Fibroblast of pulmonary artery (primary cell): ENCODE data around the gene RABEPK.

Experiments used
- DNase-seq: peaks from one replicate; pipeline ENCODE4 v3.0.0-alpha.2; 2010; ENCODE audit warnings: low read depth
- H3K4me3 ChIP-seq: replicated peaks from 2 replicates; pipeline ENCODE4 v1.5.1; 2011; ENCODE audit warnings: low read depth, mild to moderate bottlenecking, control low read depth, low read length, moderate library complexity
- CTCF ChIP-seq: IDR thresholded peaks from 2 replicates; pipeline ENCODE4 v1.5.1; 2011; ENCODE audit warnings: mild to moderate bottlenecking, control low read depth, low read length, inconsistent platforms; ENCODE audit errors: missing control alignments

Gene RABEPK

DNA sequence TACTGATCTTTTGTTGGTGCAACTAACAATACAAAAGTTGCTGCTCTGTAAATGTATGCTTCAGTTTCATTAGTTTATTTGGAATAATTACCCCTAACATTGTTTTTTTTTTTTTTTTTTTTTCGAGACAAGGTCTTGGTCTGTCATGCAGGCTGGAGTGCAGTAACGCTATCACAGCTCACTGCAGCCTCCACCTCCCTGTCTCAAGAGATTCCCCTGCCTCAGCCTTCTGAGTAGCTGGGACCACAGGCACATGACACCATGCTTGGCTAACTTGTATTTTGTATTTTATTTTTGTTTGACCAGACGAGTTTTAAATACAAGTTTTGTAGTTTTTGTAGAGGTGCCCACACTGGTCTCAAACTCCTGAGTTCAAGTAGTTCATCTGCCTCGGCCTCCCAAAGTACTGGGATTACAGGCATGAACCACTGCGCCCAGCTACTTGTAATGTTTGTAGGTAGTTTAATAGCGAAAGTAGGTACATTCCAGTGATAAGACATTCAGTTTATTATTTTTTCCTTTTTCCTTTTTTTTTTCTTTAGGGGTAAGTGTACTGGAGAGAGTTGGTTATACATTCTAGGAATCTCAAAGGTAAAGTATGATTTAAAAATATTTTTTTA, 68.2 kb downstream of the RABEPK start:
- no peak for DNase-seq
- H3K4me3 ChIP-seq = no peak overlapping the region
- TF ChIP-seq CTCF = no peak

GRCh38 chr9:125269014-125269397, 68.7 kb downstream of the RABEPK start:
- no peak for DNase-seq
- no peak overlapping the region for H3K4me3 ChIP-seq
- no peak for TF ChIP-seq CTCF

DNA sequence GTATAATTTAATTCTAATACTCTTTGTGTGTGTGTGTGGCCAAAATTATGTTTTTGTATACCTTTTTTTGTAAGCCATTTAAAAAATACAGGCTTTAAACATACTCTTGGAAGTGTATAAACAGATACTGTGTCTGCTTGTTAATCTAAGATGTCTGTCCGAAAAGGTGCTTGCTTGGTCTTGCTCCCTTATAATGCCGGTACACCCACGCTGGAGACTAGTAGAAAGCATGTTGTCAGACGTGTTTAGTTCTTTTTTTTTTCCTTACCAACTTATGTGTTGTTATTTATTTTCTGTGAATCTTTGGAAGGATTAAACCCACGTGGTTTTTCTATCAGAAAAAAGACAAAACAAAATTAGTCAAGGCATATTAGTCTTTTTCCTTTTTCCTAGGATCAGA, 70.7 kb downstream of the RABEPK start:
- no peak overlapping the region for H3K4me3 ChIP-seq
- no peak for DNase-seq
- no peak for TF ChIP-seq CTCF

GRCh38 chr9:125272697-125273096, 72.4 kb downstream of the RABEPK start:
- H3K4me3 ChIP-seq = no peak overlapping the region
- no peak for DNase-seq
- no peak for TF ChIP-seq CTCF

GRCh38 chr9:125276771-125277170, 76.4 kb downstream of the RABEPK start:
- TF ChIP-seq CTCF = no peak
- no peak for DNase-seq
- H3K4me3 ChIP-seq = no peak overlapping the region

- no peak for DNase-seq
- H3K4me3 ChIP-seq = no peak overlapping the region
- no peak for TF ChIP-seq CTCF
Observed at GRCh38 chr9:125277411-125277810, 77.1 kb downstream of the RABEPK start.

- no peak for DNase-seq
- H3K4me3 ChIP-seq = no peak overlapping the region
- no peak for TF ChIP-seq CTCF
Observed at GRCh38 chr9:125280945-125281344, 80.6 kb downstream of the RABEPK start.
